ENCODE measurements around the gene RELL1.

Gene RELL1

GRCh38 chr4:37686373-37687193, at the start of gene RELL1:
TSS of gene RELL1 (minus strand) at chr4:37686376. CDS start at chr4:37686287, 89 bp downstream.
- peak; percentile 94 for DNase-seq

- DNase-seq = no peak
Measured at GRCh38 chr4:37735578-37735977, 49.4 kb upstream of the RELL1 start.

- no peak for DNase-seq
Measured at GRCh38 chr4:37734989-37735388, 48.8 kb upstream of the RELL1 start.

- no peak for DNase-seq
Measured at GRCh38 chr4:37733240-37733867, 47.2 kb upstream of the RELL1 start.

- DNase-seq = no peak
Measured at GRCh38 chr4:37732526-37733186, 46.5 kb upstream of the RELL1 start.

GRCh38 chr4:37729649-37730004, 43.5 kb upstream of the RELL1 start:
- no peak for DNase-seq

- DNase-seq = no peak
Measured at GRCh38 chr4:37728064-37728463, 41.9 kb upstream of the RELL1 start.

- DNase-seq = no peak
Measured at GRCh38 chr4:37727635-37728034, 41.5 kb upstream of the RELL1 start.

- DNase-seq = no peak
Measured at GRCh38 chr4:37726666-37727065, 40.5 kb upstream of the RELL1 start.

GRCh38 chr4:37725718-37726117, 39.5 kb upstream of the RELL1 start:
- no peak for DNase-seq

GRCh38 chr4:37723067-37723466, 36.9 kb upstream of the RELL1 start:
- DNase-seq = no peak

GRCh38 chr4:37721995-37722638, 35.9 kb upstream of the RELL1 start:
- DNase-seq = no peak

- DNase-seq = no peak
Measured at GRCh38 chr4:37719021-37719420, 32.8 kb upstream of the RELL1 start.

- no peak for DNase-seq
Measured at GRCh38 chr4:37717576-37717975, 31.4 kb upstream of the RELL1 start.

- peak; percentile 53 for DNase-seq
Measured at GRCh38 chr4:37715889-37716402, 29.8 kb upstream of the RELL1 start.

GRCh38 chr4:37710491-37710890, 24.3 kb upstream of the RELL1 start:
- no peak for DNase-seq

- DNase-seq = no peak
Measured at GRCh38 chr4:37706032-37706431, 19.9 kb upstream of the RELL1 start.

- DNase-seq = no peak
Measured at GRCh38 chr4:37705571-37705970, 19.4 kb upstream of the RELL1 start.

- DNase-seq = no peak
Measured at GRCh38 chr4:37699868-37700481, 13.8 kb upstream of the RELL1 start.

- DNase-seq = no peak
Measured at GRCh38 chr4:37697566-37697965, 11.4 kb upstream of the RELL1 start.

- no peak for DNase-seq
Measured at GRCh38 chr4:37693450-37694190, 7.4 kb upstream of the RELL1 start.

GRCh38 chr4:37693030-37693429, 6.9 kb upstream of the RELL1 start:
- no peak for DNase-seq

All from RPMI8226 (cell line).